Measurements from ENCODE around the gene TRIM34. TPM values are rescaled to one million over a fixed set of nuclear protein-coding genes. Genes with fewer than 3 reads are reported as not detected.

The TRIM34 gene
- polyA plus RNA-seq, 1 donor (not counting 4 experiments of a cell fraction or from before 2014, with no cell fraction given) = 20.5 TPM

GRCh38 chr11:5658318-5658717, 33.5 kb downstream of the TRIM34 start:
- DNase-seq (ENCODE audit: low read depth, low spot score) (no peak), FAIRE-seq (no peak)
- no peak overlapping the region for H3K4me2 ChIP-seq (ENCODE audit: control insufficient read depth, extremely low read depth, insufficient read depth, low read depth, low read length)
- H3K4me1 ChIP-seq (ENCODE audit: control insufficient read depth, extremely low read depth, insufficient read depth, low read length) = no peaks in the 10 kb centered on the region
- H3K27ac ChIP-seq (ENCODE audit: control insufficient read depth, insufficient read depth, low read length) = no peak overlapping the region
- H3K79me2 ChIP-seq (ENCODE audit: control insufficient read depth, insufficient read depth, low read length) = no peaks in the 10 kb centered on the region
- H2AFZ ChIP-seq (ENCODE audit: control insufficient read depth, low read length) = no peak overlapping the region
- H3K9ac ChIP-seq (ENCODE audit: control insufficient read depth, extremely low read depth, insufficient read depth, low read length) = no peak overlapping the region
- H3K9me1 ChIP-seq (ENCODE audit: control insufficient read depth, extremely low read depth, insufficient read depth, low read length) = no peaks in the 10 kb centered on the region
- dilution Hi-C loops (cut with MboI; ENCODE audit: extremely low pct_ligation_motif_present, low sequenced_read_pairs) = no loop called here
- no peak overlapping the region for H3K4me3 ChIP-seq (ENCODE audit: control insufficient read depth in 2 of 3, extremely low read depth in 1 of 3, insufficient read depth in 2 of 3, low read depth in 1 of 3, low read length in 3 of 3)
- TF ChIP-seq CTCF (optimal IDR thresholded peaks at IDR 0.05 in 1 of 3, IDR thresholded peaks at IDR 0.05 in 1 of 3, conservative IDR thresholded peaks at IDR 0.05 in 1 of 3; ENCODE audit: extremely low read depth in 1 of 3, insufficient read depth in 2 of 3, low read length in 3 of 3) = no peak
- TF ChIP-seq EZH2 (IDR thresholded peaks at IDR 0.05; ENCODE audit: low read length) = no peak
- no peaks in the 10 kb centered on the region for H3K27me3 ChIP-seq (ENCODE audit: control insufficient read depth, extremely low read depth, insufficient read depth, low read length)
- no peaks in the 10 kb centered on the region for H3K9me3 ChIP-seq (ENCODE audit: control insufficient read depth, low read depth, low read length)
- H4K20me1 ChIP-seq (ENCODE audit: control insufficient read depth, extremely low read depth, insufficient read depth, low read length) = no peaks in the 10 kb centered on the region
- no peaks in the 10 kb centered on the region for H3K36me3 ChIP-seq (ENCODE audit: control insufficient read depth in 2 of 2, extremely low read depth in 1 of 2, insufficient read depth in 2 of 2, low read length in 2 of 2)

- Histone ChIP-seq H3K27ac (ENCODE audit: control insufficient read depth, insufficient read depth, low read length) (no peak overlapping the region), H3K4me2 (ENCODE audit: control insufficient read depth, extremely low read depth, insufficient read depth, low read depth, low read length) (no peak overlapping the region), H3K9me3 (ENCODE audit: control insufficient read depth, low read depth, low read length) (no peaks in the 10 kb centered on the region), H2AFZ (ENCODE audit: control insufficient read depth, low read length) (no peak overlapping the region), H3K4me3 (ENCODE audit: control insufficient read depth in 2 of 3, extremely low read depth in 1 of 3, insufficient read depth in 2 of 3, low read depth in 1 of 3, low read length in 3 of 3) (no peak overlapping the region), H3K27me3 (ENCODE audit: control insufficient read depth, extremely low read depth, insufficient read depth, low read length) (no peaks in the 10 kb centered on the region), H3K36me3 (ENCODE audit: control insufficient read depth in 2 of 2, extremely low read depth in 1 of 2, insufficient read depth in 2 of 2, low read length in 2 of 2) (peaks cover 6 to 8% of the 10 kb centered on the region in 2 experiments), H3K9ac (ENCODE audit: control insufficient read depth, extremely low read depth, insufficient read depth, low read length) (no peak overlapping the region), H3K4me1 (ENCODE audit: control insufficient read depth, extremely low read depth, insufficient read depth, low read length) (no peaks in the 10 kb centered on the region), H3K79me2 (ENCODE audit: control insufficient read depth, insufficient read depth, low read length) (no peaks in the 10 kb centered on the region), H4K20me1 (ENCODE audit: control insufficient read depth, extremely low read depth, insufficient read depth, low read length) (no peaks in the 10 kb centered on the region), H3K9me1 (ENCODE audit: control insufficient read depth, extremely low read depth, insufficient read depth, low read length) (no peaks in the 10 kb centered on the region)
- dilution Hi-C loops (cut with MboI; ENCODE audit: extremely low pct_ligation_motif_present, low sequenced_read_pairs) = no loop called here
- no peak for TF ChIP-seq EZH2 (IDR thresholded peaks at IDR 0.05; ENCODE audit: low read length)
- no peak for TF ChIP-seq CTCF (optimal IDR thresholded peaks at IDR 0.05 in 1 of 3, IDR thresholded peaks at IDR 0.05 in 1 of 3, conservative IDR thresholded peaks at IDR 0.05 in 1 of 3; ENCODE audit: extremely low read depth in 1 of 3, insufficient read depth in 2 of 3, low read length in 3 of 3)
- FAIRE-seq (no peak), DNase-seq (ENCODE audit: low read depth, low spot score) (no peak)
These were observed 38.7 kb downstream of the TRIM34 start for GRCh38 chr11:5663511-5663910.

Data from keratinocyte (primary cell).